Adrenal gland (tissue), 5 donors: Measurements from ENCODE around the gene NGRN.

Experiments
- POLR2A ChIP-seq, 2 donors: fragments of 450-650 bp; IDR thresholded peaks; one replicate each; pipeline ENCODE4 v1.6.1; 2017; ENCODE audit warnings: antibody characterized with exemption in 2 of 2, mild to moderate bottlenecking in 2 of 2, moderate library complexity in 1 of 2
- TF ChIP-seq, protein P1 (sequence below), 6 experiments: fragments of 450-650 bp in 4 of 6; fragments of 200-600 bp in 2 of 6; sonication (generic) in 1 of 6; IDR thresholded peaks; 1 replicate in 5 of 6; 2 replicates in 1 of 6; pipeline versions ENCODE4 v1.5.1 to v1.8.0; 2016 to 2021; ENCODE audit warnings: antibody characterized with exemption in 6 of 6, mild to moderate bottlenecking in 2 of 6, moderate library complexity in 1 of 6
- donor health status: DM: no; HTN: no; CAD: no.

DNA sequence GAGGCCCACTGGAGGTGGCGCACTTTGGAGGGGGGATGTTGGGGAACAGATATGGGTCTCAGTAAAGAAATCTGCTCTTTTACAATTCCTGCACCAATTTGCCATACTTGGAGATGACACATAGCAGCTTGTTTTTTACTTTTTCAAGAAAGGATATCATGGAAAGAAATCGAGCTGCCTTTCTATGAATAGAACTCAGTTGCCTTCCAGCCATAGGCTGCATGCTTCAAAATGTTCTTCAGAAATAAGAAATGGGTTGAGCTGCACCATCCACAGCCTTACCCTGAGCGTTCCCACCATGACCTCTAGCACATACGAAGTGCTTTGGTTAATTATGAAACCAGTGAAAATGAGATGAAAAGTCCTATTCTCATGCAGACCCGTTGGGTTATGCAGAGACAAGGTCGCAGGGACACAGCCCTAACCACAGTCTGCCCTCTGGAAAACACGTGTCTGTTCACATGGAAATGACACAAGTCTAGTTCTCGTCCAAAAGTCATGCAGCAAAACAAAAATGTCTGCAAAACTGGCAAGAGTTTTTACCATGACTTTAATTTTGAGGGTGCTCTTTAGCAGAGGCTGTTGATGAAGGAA, 36.3 kb downstream of the NGRN start:
- TF ChIP-seq, protein P1, sequence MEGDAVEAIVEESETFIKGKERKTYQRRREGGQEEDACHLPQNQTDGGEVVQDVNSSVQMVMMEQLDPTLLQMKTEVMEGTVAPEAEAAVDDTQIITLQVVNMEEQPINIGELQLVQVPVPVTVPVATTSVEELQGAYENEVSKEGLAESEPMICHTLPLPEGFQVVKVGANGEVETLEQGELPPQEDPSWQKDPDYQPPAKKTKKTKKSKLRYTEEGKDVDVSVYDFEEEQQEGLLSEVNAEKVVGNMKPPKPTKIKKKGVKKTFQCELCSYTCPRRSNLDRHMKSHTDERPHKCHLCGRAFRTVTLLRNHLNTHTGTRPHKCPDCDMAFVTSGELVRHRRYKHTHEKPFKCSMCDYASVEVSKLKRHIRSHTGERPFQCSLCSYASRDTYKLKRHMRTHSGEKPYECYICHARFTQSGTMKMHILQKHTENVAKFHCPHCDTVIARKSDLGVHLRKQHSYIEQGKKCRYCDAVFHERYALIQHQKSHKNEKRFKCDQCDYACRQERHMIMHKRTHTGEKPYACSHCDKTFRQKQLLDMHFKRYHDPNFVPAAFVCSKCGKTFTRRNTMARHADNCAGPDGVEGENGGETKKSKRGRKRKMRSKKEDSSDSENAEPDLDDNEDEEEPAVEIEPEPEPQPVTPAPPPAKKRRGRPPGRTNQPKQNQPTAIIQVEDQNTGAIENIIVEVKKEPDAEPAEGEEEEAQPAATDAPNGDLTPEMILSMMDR (IDR thresholded peaks at IDR 0.05): no peak
- no peak for TF ChIP-seq POLR2A (IDR thresholded peaks at IDR 0.05)
